Measurements from ENCODE around the gene SETD1A. TPM values are rescaled to one million over a fixed set of nuclear protein-coding genes. Genes with fewer than 3 reads are reported as not detected.
"Not testable (repeated sequence)": the region's sequence is repeated elsewhere in the genome, so short reads cannot be mapped to it uniquely, and the experiment has no call there.

Gene SETD1A
- polyA plus RNA-seq, 1 donor (not counting 4 experiments of a cell fraction or from before 2014, with no cell fraction given): 1.1 TPM

DNA sequence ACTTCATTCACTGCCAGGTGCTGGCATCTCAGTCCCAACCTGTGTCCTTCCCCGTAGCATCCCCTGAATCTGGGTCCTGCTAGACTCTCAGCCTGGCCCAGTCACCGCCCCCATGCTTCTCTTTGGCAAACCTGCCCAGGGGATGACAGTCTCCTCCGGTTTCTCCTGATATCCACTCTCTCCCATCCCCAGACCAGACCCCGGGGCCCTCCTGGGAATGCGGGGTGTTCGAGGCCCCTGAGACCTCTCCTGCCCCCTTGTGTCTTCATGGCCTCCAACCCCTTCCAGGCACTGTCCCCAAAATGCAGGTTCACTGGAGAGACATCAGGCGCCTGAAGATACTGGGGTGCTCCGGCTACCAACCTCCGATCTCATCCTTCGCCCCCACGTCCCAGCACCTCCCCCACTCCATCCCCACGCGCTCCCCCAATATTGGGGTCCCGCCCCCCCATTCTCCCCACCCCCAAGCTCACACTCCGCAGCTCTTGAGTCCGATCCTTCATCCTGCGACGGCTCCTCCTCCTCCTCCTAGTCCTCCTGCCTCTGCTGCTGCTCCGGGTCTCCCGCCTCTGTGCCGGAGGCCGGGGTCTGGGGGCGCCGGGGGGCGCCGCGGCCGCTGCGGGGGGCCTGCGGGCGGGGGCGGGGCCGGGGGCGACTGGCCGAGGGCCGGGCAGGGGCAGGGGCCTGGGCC is 52.5 kb downstream of the SETD1A start:
- Histone ChIP-seq H3K9ac (ENCODE audit: control insufficient read depth, extremely low read depth, insufficient read depth, low read length) (no peak overlapping the region), H3K27ac (ENCODE audit: control insufficient read depth, insufficient read depth, low read length) (no peak overlapping the region), H3K27me3 (ENCODE audit: control insufficient read depth, extremely low read depth, insufficient read depth, low read length) (peaks cover 28% of the 10 kb centered on the region), H3K4me3 (ENCODE audit: control insufficient read depth in 2 of 3, extremely low read depth in 1 of 3, insufficient read depth in 2 of 3, low read depth in 1 of 3, low read length in 3 of 3) (no peak overlapping the region), H3K9me1 (ENCODE audit: control insufficient read depth, extremely low read depth, insufficient read depth, low read length) (no peaks in the 10 kb centered on the region), H3K4me2 (ENCODE audit: control insufficient read depth, extremely low read depth, insufficient read depth, low read depth, low read length) (no peak overlapping the region), H3K79me2 (ENCODE audit: control insufficient read depth, insufficient read depth, low read length) (no peaks in the 10 kb centered on the region), H3K36me3 (ENCODE audit: control insufficient read depth in 2 of 2, extremely low read depth in 1 of 2, insufficient read depth in 2 of 2, low read length in 2 of 2) (no peaks in the 10 kb centered on the region), H3K9me3 (ENCODE audit: control insufficient read depth, low read depth, low read length) (no peaks in the 10 kb centered on the region), H4K20me1 (ENCODE audit: control insufficient read depth, extremely low read depth, insufficient read depth, low read length) (no peaks in the 10 kb centered on the region), H2AFZ (ENCODE audit: control insufficient read depth, low read length) (no peak overlapping the region), H3K4me1 (ENCODE audit: control insufficient read depth, extremely low read depth, insufficient read depth, low read length) (peaks cover 3% of the 10 kb centered on the region)
- TF ChIP-seq EZH2 (IDR thresholded peaks at IDR 0.05; ENCODE audit: low read length): no peak
- TF ChIP-seq, protein P1, sequence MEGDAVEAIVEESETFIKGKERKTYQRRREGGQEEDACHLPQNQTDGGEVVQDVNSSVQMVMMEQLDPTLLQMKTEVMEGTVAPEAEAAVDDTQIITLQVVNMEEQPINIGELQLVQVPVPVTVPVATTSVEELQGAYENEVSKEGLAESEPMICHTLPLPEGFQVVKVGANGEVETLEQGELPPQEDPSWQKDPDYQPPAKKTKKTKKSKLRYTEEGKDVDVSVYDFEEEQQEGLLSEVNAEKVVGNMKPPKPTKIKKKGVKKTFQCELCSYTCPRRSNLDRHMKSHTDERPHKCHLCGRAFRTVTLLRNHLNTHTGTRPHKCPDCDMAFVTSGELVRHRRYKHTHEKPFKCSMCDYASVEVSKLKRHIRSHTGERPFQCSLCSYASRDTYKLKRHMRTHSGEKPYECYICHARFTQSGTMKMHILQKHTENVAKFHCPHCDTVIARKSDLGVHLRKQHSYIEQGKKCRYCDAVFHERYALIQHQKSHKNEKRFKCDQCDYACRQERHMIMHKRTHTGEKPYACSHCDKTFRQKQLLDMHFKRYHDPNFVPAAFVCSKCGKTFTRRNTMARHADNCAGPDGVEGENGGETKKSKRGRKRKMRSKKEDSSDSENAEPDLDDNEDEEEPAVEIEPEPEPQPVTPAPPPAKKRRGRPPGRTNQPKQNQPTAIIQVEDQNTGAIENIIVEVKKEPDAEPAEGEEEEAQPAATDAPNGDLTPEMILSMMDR (optimal IDR thresholded peaks at IDR 0.05 in 1 of 3, IDR thresholded peaks at IDR 0.05 in 1 of 3, conservative IDR thresholded peaks at IDR 0.05 in 1 of 3; ENCODE audit: extremely low read depth in 1 of 3, insufficient read depth in 2 of 3, low read length in 3 of 3): no peak
- dilution Hi-C loops (cut with MboI; ENCODE audit: extremely low pct_ligation_motif_present, low sequenced_read_pairs): no loop called here
- DNase-seq (ENCODE audit: low read depth, low spot score): no peak
- FAIRE-seq: no peak

DNA sequence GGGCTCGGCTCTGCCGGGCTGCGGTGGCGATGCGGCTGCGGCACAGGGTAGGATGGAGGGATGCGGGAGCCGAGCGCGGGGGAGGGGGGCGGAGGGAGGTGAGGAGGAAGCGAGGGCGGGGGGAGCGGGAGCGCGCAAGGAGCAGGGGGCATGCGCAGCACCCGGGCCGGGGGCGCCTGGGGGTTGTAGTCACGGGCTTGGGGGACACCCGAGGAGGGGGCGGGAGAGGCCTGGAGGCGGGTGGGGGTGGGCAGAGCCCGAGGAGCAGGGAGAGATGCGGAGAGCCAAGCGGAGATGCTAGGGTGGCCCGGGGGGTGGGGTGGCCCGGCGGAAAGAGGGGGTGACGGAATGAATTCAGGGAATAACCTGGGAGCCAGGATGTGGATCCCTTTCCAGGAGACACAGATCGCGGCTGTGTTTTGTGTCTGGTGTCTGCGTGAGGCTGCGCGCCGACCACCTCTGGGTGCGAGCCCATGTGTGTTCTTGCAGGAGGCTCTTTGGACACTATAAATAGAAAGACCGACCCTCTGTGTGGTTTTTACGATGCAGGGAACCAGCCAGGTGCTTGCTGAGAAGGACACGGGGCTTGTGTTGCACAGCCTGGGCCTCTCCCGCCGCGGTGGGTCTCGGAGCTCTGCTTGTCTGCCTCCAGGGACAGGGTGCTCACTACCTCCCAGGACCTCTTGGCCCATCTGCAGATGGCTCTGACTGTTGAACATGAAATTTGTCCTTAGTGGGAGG is 53.2 kb downstream of the SETD1A start, which contains the start of gene STX1B:
STX1B (minus strand) TSS at position 54 of the 741 bp plus-strand sequence. CDS start 242 bp downstream, outside the sequence.
- Histone ChIP-seq H3K4me3 (ENCODE audit: control insufficient read depth in 2 of 3, extremely low read depth in 1 of 3, insufficient read depth in 2 of 3, low read depth in 1 of 3, low read length in 3 of 3) (no peak within 1 kb of the TSS), H3K36me3 (ENCODE audit: control insufficient read depth in 2 of 2, extremely low read depth in 1 of 2, insufficient read depth in 2 of 2, low read length in 2 of 2) (no peaks in the 10 kb centered on the region), H3K9ac (ENCODE audit: control insufficient read depth, extremely low read depth, insufficient read depth, low read length) (no peak within 1 kb of the TSS)

DNA sequence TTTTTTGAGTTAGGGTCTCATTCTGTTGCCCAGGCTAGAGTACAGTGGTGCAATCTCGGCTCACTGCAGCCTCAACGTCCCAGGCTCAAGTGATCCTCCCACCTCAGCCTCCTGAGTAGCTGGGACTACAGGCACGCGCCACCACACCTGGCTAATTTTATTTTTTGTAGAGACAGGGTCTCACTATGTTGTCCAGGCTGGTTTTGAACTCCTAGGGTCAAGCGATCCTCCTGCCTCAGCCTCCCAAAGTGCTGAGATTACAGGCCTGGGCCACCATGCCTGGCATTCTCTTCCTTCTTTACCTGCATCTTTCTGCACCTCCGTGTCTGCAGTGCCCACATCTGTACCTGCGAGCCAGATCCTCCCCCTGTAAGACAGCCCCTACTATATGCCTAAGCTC is 54.3 kb downstream of the SETD1A start:
- H3K4me1 ChIP-seq (ENCODE audit: control insufficient read depth, extremely low read depth, insufficient read depth, low read length); H3K36me3 ChIP-seq (ENCODE audit: control insufficient read depth in 2 of 2, extremely low read depth in 1 of 2, insufficient read depth in 2 of 2, low read length in 2 of 2); FAIRE-seq; DNase-seq (ENCODE audit: low read depth, low spot score); H3K27ac ChIP-seq (ENCODE audit: control insufficient read depth, insufficient read depth, low read length); H4K20me1 ChIP-seq (ENCODE audit: control insufficient read depth, extremely low read depth, insufficient read depth, low read length); H3K4me3 ChIP-seq (ENCODE audit: control insufficient read depth in 2 of 3, extremely low read depth in 1 of 3, insufficient read depth in 2 of 3, low read depth in 1 of 3, low read length in 3 of 3); H3K79me2 ChIP-seq (ENCODE audit: control insufficient read depth, insufficient read depth, low read length); H2AFZ ChIP-seq (ENCODE audit: control insufficient read depth, low read length); H3K9me1 ChIP-seq (ENCODE audit: control insufficient read depth, extremely low read depth, insufficient read depth, low read length); dilution Hi-C loops (cut with MboI; ENCODE audit: extremely low pct_ligation_motif_present, low sequenced_read_pairs); H3K9ac ChIP-seq (ENCODE audit: control insufficient read depth, extremely low read depth, insufficient read depth, low read length); H3K4me2 ChIP-seq (ENCODE audit: control insufficient read depth, extremely low read depth, insufficient read depth, low read depth, low read length); H3K9me3 ChIP-seq (ENCODE audit: control insufficient read depth, low read depth, low read length): not testable (repeated sequence)
- peaks cover 28% of the 10 kb centered on the region for H3K27me3 ChIP-seq (ENCODE audit: control insufficient read depth, extremely low read depth, insufficient read depth, low read length)

More for the DNA sequence above, 53.2 kb downstream of the SETD1A start, which contains the start of gene STX1B:
- H3K9me3 ChIP-seq (ENCODE audit: control insufficient read depth, low read depth, low read length): no peaks in the 10 kb centered on the region
- no peak for DNase-seq (ENCODE audit: low read depth, low spot score)
- TF ChIP-seq EZH2 (IDR thresholded peaks at IDR 0.05; ENCODE audit: low read length): peak; percentile 68
- TF ChIP-seq, protein P1 (optimal IDR thresholded peaks at IDR 0.05 in 1 of 3, IDR thresholded peaks at IDR 0.05 in 1 of 3, conservative IDR thresholded peaks at IDR 0.05 in 1 of 3; ENCODE audit: extremely low read depth in 1 of 3, insufficient read depth in 2 of 3, low read length in 3 of 3): no peak
- no peaks in the 10 kb centered on the region for H3K9me1 ChIP-seq (ENCODE audit: control insufficient read depth, extremely low read depth, insufficient read depth, low read length)
- no peaks in the 10 kb centered on the region for H4K20me1 ChIP-seq (ENCODE audit: control insufficient read depth, extremely low read depth, insufficient read depth, low read length)
- H3K79me2 ChIP-seq (ENCODE audit: control insufficient read depth, insufficient read depth, low read length): no peaks in the 10 kb centered on the region
- H3K27me3 ChIP-seq (ENCODE audit: control insufficient read depth, extremely low read depth, insufficient read depth, low read length): peaks cover 28% of the 10 kb centered on the region
- H2AFZ ChIP-seq (ENCODE audit: control insufficient read depth, low read length): no peak within 1 kb of the TSS
- no peak within 1 kb of the TSS for H3K27ac ChIP-seq (ENCODE audit: control insufficient read depth, insufficient read depth, low read length)
- H3K4me2 ChIP-seq (ENCODE audit: control insufficient read depth, extremely low read depth, insufficient read depth, low read depth, low read length): no peak within 1 kb of the TSS
- peaks cover 3% of the 10 kb centered on the region for H3K4me1 ChIP-seq (ENCODE audit: control insufficient read depth, extremely low read depth, insufficient read depth, low read length)
- no peak for FAIRE-seq
- dilution Hi-C loops (cut with MboI; ENCODE audit: extremely low pct_ligation_motif_present, low sequenced_read_pairs): no loop called here

Data from keratinocyte (primary cell).